H1 (cell line): ENCODE measurements around the gene PRMT2. TPM values are rescaled to one million over a fixed set of nuclear protein-coding genes. Genes with fewer than 3 reads are reported as not detected.

Source experiments
- CBX5 ChIP-seq: fragments of 300-800, 300-1000 bp; sonication (generic); IDR thresholded peaks from 2 replicates; pipeline ENCODE4 v1.7.1; 2016; ENCODE audit warnings: antibody characterized with exemption, low read length, low read depth
- RNF2 ChIP-seq: fragments of 200-900, 300-1000 bp; sonication (generic); IDR thresholded peaks from 2 replicates; pipeline ENCODE4 v1.7.1; 2016; ENCODE audit warnings: borderline replicate concordance, low read depth, mild to moderate bottlenecking, antibody characterized with exemption, low read length; ENCODE audit not compliant: poor library complexity, severe bottlenecking; ENCODE audit errors: missing control alignments
- SP2 ChIP-seq: IDR thresholded peaks from 2 replicates; pipeline ENCODE4 v1.6.1; 2012; ENCODE audit warnings: mild to moderate bottlenecking, low read length, inconsistent platforms
- polyA plus RNA-seq, 7 experiments: library from polyadenylated mRNA; depleted of rRNA in 3 of 7; stranded (reverse) in 5 of 7; unstranded in 2 of 7; fragments of >200 nt in 5 of 7; fragments of 200-250 nt in 2 of 7; gene quantifications; 1 replicate in 5 of 7; 2 replicates in 1 of 7; 4 replicates in 1 of 7; pipeline versions ENCODE4 v1.2.1 to v1.2.3, GENCODE V29; 2011 to 2013; ENCODE audit warnings: missing spikeins in 2 of 7, mixed read lengths in 2 of 7
- total RNA-seq: library from RNA; stranded (reverse); fragmentation: NEBNext Ultra II Directional; extraction: Animal tissue kit (Norgen Biotek cat#: 25700); gene quantifications from 2 replicates; pipeline ENCODE4 v1.2.1, GENCODE V29; 2021
- TF ChIP-seq, protein P1 (sequence below): IDR thresholded peaks from 2 replicates; pipeline ENCODE4 v1.6.1; 2011; ENCODE audit warnings: low read depth, mild to moderate bottlenecking, low read length; ENCODE audit not compliant: insufficient read depth

Gene PRMT2
- total and polyA plus RNA-seq, 2 of the 8 experiments (the other 6 are each of a cell fraction or from before 2014, with no cell fraction given): 45.8 to 59.2 TPM

DNA sequence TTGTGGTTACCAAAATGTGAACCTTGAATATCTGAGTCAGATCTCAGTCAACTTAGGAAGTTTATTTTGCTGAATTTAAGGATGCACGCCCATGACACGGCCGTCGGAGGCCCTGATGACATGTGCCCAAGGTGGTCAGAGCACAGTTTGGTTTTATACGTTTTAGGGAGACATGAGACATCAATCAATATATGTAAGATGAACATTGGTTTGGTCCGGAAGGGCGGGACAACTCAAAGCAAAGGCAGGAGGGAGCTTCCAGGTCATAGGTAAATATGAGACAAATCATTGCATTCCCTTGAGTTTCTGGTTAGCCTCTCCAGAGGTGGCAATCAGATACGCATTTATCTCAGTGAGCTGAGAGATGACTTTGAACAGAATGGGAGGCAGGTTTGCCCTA lies 1.0 kb upstream of the PRMT2 start (continued):
- TF ChIP-seq, protein P1, sequence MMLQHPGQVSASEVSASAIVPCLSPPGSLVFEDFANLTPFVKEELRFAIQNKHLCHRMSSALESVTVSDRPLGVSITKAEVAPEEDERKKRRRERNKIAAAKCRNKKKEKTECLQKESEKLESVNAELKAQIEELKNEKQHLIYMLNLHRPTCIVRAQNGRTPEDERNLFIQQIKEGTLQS: no peak
- TF ChIP-seq CBX5 (no peak), SP2 (no peak), RNF2 (no peak)
- TF ChIP-seq, all 59 proteins: peak for 0
